HG02763 (cell line): ENCODE measurements around the gene SP140.
"Not testable (repeated sequence)": the region's sequence is repeated elsewhere in the genome, so short reads cannot be mapped to it uniquely, and the experiment has no call there.

Experiments used
- ATAC-seq: cut with Tn5 transposase; IDR thresholded peaks from one replicate; pipeline ENCODE4 v1.9.1; 2021; ENCODE audit warnings: mild to moderate bottlenecking, moderate library complexity; ENCODE audit not compliant: unreplicated experiment

SP140 gene

GRCh38 chr2:230325316-230326243 lies 100.0 kb downstream of the SP140 start:
- ATAC-seq = no peak

DNA sequence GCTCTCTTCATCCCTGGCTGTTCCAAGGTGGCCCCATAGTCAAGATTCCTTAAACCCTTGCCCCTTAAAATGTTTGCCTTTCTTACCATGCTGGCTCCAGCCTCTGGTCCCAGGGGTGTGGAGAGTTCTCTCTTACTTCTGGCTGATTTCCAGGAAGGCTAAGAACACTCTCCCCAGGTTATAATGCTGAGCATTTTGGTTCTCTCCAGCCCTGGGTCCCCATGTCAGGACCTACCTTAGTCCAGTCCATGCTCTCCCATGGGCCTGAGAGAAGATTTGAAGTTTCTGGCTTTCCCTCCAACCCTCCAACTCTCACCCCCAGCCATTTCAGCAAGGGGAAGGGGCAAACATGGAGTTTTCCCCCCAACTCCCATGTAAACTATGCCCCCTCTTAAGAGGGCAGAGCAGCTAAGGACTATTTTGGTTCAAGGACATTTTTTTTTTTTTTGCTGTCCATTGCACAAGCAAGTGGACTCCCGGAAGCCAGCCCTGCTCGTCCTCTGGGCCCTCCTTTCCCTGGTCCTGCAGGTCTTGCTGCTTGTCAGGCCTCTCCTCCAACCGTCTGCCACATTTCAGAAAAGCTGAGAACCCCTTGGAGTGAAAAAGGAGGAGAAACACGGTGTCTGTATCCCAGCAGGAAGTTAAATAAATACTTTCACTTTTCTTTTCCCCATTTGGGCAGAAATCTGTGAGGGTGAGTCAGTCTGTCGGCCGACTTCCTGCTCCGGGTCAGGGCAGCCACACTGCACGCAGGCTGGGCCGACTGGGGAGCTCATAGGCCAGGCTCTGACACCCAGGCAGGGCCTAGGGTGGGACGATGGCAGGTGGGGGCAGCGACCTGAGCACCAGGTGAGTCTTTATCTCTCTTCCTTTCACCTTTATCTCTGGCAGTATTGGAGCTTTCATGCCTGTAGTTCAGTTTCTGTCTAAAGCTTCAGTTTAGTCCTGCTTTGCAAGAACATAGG lies 101.2 kb downstream of the SP140 start, which contains the start of gene SP140L:
Gene SP140L, plus strand, starts transcription at position 741 of the 965 bp plus-strand sequence. Its CDS starts 77 bp downstream, at position 818.
- peak; percentile 81 for ATAC-seq

GRCh38 chr2:230327418-230328154 lies 102.0 kb downstream of the SP140 start:
- peak; percentile 57 for ATAC-seq

DNA sequence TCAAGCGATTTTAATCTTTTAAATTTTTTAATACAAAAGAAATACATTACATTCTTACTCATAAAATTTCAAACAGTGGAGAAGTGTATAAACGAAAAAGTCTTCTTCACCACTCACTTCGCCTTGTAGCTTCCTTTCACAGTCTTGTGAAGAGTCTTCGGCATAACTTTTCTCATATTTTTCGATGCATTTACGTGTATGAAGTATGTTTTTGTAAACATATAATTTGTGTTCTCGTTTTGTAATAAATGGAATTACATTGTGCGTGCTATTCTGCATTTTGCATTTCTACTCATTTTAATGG lies 102.6 kb downstream of the SP140 start:
- no peak for ATAC-seq

GRCh38 chr2:230329946-230330605 lies 104.5 kb downstream of the SP140 start:
- no peak for ATAC-seq

GRCh38 chr2:230330725-230331124 lies 105.2 kb downstream of the SP140 start:
- ATAC-seq = no peak

GRCh38 chr2:230335461-230335863 lies 109.9 kb downstream of the SP140 start:
- ATAC-seq = no peak

GRCh38 chr2:230335864-230336506 lies 110.4 kb downstream of the SP140 start:
- ATAC-seq = no peak

- ATAC-seq = not testable (repeated sequence)
Observed at GRCh38 chr2:230341936-230342528, 116.5 kb downstream of the SP140 start.

DNA sequence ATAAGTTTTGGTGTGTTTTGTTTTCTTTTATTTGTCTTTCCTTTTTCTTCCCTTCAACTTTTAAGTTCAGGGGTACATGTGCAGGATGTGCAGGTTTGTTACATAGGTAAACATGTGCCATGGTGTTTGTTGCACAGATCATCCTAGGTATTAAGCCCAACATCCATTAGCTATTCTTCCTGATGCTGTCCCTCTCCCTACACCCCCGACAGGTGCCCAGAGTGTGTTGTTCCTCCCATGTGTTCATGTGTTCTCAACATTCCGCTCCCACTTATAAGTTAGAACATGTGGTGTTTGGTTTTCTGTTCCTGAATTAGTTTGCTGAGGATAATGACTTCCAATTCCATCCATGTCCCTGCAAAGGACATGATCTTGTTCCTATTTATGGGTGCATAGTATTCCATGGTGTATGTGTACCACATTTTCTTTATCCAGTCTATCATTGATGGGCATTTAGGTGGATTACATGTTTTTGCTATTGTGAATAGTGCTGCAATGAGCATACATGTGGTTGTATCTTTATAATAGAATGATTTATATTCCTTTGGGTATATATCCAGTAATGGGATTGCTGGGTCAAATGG lies 117.6 kb downstream of the SP140 start:
- not testable (repeated sequence) for ATAC-seq

DNA sequence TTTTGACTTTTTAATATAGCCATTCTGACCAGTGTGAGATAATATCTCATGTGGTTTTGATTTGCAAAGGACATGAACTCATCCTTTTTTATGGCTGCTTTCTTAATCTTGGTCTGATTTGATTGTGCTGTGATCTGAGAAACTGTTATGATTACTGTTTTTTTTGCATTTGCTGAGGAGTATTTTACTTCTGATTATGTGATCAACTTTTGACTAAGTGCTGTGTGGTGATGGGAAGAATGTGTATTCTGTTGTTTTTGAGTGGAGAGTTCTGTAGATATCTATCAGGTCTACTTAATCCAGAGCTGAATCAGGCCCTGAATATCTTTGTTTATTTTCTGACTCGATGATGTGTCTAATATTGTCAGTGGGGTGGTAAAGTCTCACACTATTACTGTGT lies 118.2 kb downstream of the SP140 start:
- ATAC-seq = no peak

- ATAC-seq = no peak
Observed at GRCh38 chr2:230346465-230346864, 120.9 kb downstream of the SP140 start.

GRCh38 chr2:230346921-230347533 lies 121.5 kb downstream of the SP140 start:
- ATAC-seq = no peak

GRCh38 chr2:230347659-230348305 lies 122.2 kb downstream of the SP140 start:
- no peak for ATAC-seq

DNA sequence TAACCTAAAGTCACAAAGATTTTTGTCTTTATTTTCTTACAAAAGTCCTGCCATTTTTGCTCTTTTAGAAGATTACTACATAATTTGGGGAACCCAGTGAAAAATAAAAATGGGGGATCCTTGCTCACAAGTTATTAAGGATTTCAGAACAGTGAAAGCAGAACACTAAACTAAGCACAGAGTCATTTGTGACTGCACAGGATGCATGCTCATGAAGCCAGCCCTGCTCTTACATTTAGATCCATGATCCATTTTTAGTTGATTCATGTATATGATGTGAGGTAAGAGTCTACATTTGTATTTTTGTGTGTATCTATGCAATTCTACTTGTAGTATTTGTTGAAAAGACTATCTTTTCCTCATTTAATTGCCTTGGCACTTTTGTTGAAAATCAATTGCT lies 123.3 kb downstream of the SP140 start:
- ATAC-seq = no peak

DNA sequence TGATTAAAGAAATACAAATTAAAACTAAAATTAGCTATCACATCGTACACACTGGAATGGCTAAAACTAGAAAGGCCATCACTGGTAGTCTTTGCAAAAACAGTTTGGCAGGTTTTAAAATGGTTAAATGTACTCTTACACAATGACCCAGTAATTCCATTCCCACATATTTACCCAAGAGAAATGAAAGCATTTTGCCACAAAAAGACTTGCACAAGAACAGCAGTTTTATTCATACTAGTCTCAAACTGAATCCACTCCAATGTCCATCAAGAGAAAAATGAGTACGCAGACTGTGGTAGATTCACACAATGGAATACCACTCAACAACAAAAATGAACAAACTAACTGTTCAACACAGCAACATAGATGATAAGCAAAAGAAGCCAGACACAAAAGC lies 130.5 kb downstream of the SP140 start:
- no peak for ATAC-seq

- no peak for ATAC-seq
Observed at GRCh38 chr2:230358305-230358704, 132.8 kb downstream of the SP140 start.

DNA sequence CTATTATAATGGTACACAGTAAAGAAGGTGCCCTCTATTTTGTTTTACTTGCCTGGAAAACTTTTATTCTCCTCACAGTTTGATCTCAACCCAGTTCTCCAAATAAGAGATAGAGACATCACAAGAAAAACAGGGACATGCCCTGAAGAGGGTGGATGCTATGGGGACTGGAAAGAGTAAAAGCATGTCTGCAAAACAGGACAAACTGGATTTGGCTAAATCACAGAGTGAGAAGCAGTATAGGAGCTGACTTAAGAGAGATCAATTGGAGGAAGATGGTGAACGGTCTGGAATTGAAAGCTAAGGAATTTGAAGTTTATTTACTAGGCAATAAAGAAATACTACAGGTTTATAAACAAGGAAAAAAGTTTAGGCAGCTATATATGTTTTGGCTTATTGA lies 134.5 kb downstream of the SP140 start:
- ATAC-seq = no peak
